Epithelial cell of proximal tubule (primary cell): Measurements from ENCODE around the gene ENTPD2. TPM values are rescaled to one million over a fixed set of nuclear protein-coding genes. Genes with fewer than 3 reads are reported as not detected.

Source experiments
- DNase-seq: peaks from one replicate; pipeline ENCODE4 v3.0.0-alpha.2; 2011; ENCODE audit warnings: low read depth
- H3K4me3 ChIP-seq: 2 replicates; pipeline ENCODE4 v1.5.1; 2011; ENCODE audit warnings: low read depth, mild to moderate bottlenecking, low read length
- CTCF ChIP-seq: conservative IDR thresholded peaks from 2 replicates; pipeline ENCODE4 v1.5.1; 2012; ENCODE audit warnings: low read depth, mild to moderate bottlenecking, low read length
- total RNA-seq: library from RNA; depleted of rRNA; stranded (reverse); fragments of >200 nt; gene quantifications from 2 replicates; pipeline ENCODE4 v1.2.3, GENCODE V29; 2015

Gene ENTPD2
- total RNA-seq, 1 donor from 2014 or later, result not detected

DNA sequence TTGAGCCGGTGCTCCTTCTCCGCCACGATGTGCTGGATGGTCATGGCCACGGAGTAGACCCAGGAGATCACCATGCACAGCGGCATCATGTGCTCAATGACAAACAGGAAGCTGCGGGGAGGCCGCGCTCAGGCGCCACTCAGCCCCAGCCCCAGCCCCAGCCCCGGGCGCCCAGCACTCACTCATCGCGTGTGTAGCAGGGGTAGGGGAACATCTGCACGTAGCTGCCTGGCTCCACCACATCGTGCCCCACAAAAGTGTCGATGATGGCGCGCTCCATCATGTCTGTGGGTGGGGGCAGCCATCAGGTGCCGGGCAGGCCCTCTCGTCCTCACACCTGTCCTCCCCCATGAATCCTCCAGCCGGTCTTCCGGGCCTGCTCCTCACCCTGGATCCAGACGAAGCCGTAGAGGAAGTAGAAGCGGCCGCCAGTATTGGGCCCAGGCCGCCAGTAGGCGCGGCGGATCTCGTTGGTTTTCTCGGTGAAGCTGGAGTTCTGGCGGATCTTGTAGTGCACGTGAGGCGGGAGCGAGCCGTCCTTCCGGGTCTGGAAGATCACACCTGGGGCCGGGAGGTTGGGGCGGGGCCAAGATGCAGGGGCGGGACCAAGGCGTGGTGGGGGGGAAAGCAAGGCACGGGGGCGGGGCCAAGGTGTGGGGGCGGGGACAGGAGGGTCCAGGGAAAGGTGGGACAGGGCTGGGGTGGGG lies 35.9 kb downstream of the ENTPD2 start:
- no peak for DNase-seq
- no peak for TF ChIP-seq CTCF

DNA sequence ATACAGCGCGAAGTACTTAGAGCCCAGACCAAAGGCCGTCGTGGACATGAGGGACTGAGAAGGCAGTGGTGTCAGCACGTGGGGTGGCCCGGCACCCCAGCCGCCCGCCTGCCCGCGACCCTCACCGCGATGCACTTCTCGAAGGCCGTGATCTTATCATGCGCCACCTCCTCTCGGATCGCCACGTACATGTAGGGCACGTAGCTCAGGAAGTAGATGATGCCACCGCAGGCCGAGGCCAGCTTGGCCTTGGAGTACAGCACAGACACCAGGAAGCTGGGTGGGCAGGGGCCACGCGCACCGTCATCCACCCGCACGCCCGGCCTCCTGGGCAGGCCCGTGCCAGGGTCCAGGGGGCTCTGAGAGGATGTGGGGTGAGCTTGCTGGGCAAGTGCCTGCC lies 36.8 kb downstream of the ENTPD2 start:
- DNase-seq, result no peak
- H3K4me3 ChIP-seq, result no peak overlapping the region
- TF ChIP-seq CTCF, result no peak

More for the DNA sequence above, 35.9 kb downstream of the ENTPD2 start:
- H3K4me3 ChIP-seq, result no peak overlapping the region

- H3K4me3 ChIP-seq, result no peak overlapping the region
- no peak for DNase-seq
- TF ChIP-seq CTCF, result no peak
Measured at GRCh38 chr9:137016436-137016835, 37.4 kb downstream of the ENTPD2 start.

- no peak for TF ChIP-seq CTCF
- H3K4me3 ChIP-seq, result no peak overlapping the region
- no peak for DNase-seq
Measured at GRCh38 chr9:137015976-137016375, 37.9 kb downstream of the ENTPD2 start.

DNA sequence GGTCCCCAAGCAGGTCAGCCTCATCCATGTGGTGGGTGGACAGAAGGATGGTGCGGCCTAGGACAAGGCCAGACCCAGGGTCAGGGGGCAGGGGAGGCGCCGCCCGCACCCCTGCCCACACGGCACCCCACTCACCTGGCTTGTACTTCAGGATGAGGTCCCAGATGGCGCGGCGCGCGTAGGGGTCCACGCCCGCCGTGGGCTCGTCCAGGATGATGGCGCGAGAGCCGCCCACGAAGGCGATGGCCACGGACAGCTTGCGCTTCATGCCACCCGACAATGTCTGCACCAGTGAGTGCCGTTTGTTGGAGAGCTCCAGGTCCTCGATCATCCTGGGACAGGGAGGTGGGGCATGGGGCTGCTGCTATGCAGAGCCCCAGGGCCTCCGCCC lies 38.3 kb downstream of the ENTPD2 start:
- H3K4me3 ChIP-seq, result no peak overlapping the region
- no peak for DNase-seq
- no peak for TF ChIP-seq CTCF

- TF ChIP-seq CTCF, result no peak
- no peak for DNase-seq
- H3K4me3 ChIP-seq, result no peak overlapping the region
Measured at GRCh38 chr9:137014776-137015539, 38.9 kb downstream of the ENTPD2 start.

- DNase-seq, result no peak
- no peak overlapping the region for H3K4me3 ChIP-seq
- TF ChIP-seq CTCF, result no peak
Measured at GRCh38 chr9:137014166-137014565, 39.7 kb downstream of the ENTPD2 start.
